Fibroblast of skin of right quadriceps (primary cell): Measurements from ENCODE around the gene PIGQ.
A peak's percentile ranks its signal among the peaks of the same experiment; 100 is the strongest.

ENCODE experiments used
- DNase-seq: peaks from one replicate; pipeline ENCODE4 v3.0.0-alpha.2; 2013

The PIGQ gene

DNA sequence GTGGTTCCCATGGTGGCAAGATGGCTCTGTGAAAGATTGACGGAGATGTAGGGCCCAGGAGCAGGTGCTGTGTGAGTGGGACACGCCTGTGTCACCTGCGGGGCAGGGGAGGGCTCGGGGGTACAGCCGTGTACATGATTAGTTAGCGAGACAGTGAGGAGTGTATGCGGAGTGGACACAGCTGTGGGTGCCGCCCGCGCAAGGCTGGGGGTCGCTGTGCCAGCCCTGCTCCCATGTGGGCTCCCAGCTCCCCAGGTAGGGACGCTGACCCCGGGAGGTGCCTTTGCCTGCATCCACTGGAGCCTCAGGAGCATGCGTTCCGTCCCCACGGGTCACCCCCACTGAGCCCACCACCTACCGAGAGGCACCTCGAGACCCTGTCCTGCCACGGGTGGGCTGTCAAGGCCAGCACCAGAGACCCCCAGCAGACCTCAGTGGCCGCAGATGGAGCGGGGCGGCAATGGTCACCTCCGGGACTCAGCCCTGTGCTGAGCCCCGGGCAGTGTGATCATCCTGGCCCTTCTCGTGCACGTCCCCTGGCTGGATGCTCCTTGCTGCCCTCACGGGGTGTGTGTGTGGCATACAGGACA lies 34.8 kb upstream of the PIGQ start:
- no peak for DNase-seq

- DNase-seq = peak; percentile 20
These were observed 34.0 kb upstream of the PIGQ start for GRCh38 chr16:535446-536405.

DNA sequence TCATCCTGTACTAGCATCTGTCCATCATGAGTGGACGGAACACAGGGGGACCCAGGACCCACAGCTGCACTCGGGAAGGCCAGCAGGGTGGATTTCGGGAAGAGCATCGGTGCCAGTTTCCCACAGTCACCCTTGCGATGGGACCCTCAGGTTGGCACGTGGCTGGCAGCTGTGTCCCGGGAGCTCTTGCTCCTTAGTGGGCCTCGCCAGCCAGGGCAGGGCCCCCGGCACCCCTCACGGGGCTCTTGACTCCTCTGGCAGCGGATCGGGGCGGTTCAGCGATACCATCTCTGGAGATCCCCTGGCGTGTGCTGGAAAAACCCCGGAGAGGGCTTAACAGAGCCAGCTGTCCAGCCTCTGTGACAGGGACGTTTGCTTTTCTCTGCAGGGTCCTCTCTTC lies 33.0 kb upstream of the PIGQ start:
- DNase-seq = no peak

DNA sequence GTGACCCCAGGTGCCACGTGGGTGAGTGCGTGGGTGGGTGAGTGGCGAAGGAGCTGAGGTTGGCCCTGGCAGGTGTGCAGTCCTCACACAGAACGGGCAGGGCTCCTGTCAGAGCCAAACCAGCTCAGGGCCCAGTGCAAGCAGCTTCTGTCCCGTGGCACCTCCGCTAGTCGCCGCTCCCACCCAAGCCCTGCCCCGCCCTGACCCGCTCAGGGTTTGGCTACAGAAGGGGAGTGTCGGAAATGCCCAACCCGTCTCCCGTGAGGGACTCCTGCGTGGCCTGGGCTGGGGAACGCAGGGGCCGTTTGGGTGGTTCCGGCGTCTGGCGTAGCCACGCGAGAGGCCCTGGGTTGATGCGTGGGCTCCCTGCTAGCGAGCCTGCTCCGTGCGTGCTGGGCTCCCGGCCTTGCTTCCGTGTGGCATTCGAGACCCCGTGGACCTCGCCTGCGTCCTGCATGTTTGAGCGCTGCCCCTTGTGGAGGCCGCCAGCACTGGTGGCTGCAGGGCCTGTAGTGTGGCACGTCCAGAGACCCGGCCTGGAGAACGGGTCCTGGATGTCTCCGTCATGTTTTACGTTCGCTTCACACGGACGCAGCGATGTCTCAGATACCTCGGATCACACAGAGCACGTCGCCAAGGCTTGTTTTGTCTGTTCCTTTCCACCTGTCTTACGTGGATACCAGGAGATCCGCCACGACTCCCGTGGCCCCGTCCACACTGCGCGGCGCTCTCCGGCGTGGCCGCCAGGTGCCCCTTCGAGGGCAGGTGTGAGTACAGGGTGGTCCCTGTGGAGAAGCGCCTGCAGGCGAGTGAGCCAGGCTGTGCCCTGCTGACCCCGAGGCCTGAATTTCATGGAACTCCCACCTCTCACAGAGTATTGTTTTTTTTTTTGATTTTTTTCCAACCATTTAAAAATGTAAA lies 32.1 kb upstream of the PIGQ start:
- DNase-seq = no peak

DNA sequence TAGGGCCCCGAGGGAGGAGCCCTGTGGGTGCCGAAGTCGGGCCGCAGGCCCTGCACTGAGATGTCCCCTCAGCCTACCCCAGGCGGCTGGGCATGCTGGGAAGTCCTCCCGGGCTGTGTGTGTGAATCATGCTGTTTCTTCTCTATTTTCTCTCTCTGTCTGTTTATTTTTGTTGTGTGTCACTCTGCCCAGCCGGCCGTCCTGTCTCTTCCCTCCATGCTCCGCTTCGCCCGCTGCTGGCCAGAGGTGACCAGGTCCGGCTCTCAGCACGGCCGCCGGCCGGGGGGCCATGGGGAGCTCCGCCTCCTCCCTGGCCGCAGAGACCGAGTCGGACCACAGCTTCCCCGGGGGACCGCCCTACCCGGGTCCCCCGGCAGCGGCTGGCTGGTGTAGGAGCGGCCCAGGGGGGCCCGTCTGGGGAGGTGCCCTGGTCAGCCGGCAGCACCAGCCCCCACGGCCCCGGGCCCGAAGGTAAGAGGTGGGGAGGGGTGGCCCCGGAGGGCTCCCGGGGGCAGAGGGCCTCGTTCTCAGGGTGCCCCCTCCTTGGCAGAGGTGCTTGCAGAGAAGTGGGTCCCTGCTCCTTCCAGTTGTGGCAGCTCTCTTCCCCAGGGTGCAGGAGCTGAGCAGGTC lies 29.8 kb upstream of the PIGQ start:
- DNase-seq = no peak

DNA sequence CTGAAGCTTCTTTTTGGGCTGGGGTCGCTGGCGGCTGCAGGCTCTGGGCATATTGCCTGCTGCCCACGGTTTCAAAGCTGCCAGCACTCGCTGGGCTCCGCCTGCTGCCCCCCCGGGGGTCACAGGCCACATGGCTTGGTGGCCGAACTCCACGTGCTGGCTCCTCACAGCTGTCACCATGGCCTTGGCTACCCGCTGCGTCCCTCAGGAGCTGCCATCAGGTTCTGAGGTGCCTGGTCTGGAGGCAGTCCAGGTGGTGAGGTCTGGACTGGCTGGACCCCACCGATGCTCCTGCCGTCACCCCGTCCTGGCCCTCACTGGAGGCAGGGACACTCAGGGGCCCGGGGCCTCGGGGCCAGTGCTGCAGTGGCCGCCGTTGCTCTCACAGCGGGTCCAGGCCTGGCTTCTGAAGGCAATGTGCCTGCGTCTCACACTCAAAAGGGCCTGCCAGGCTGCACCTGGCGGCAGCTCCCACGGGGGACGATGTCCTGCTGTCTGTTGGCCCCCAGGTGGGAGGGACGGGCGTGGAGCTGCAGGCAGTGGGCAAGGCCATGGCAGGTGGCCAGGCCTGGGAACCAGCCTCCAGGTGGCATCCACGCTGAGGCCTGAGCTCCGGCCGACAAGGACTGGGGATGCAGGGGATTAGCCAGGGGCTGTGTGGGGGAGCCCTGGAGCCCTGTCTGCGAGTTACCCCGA lies 29.0 kb upstream of the PIGQ start:
- no peak for DNase-seq

- DNase-seq = no peak
These were observed 26.2 kb upstream of the PIGQ start for GRCh38 chr16:543301-544164.

DNA sequence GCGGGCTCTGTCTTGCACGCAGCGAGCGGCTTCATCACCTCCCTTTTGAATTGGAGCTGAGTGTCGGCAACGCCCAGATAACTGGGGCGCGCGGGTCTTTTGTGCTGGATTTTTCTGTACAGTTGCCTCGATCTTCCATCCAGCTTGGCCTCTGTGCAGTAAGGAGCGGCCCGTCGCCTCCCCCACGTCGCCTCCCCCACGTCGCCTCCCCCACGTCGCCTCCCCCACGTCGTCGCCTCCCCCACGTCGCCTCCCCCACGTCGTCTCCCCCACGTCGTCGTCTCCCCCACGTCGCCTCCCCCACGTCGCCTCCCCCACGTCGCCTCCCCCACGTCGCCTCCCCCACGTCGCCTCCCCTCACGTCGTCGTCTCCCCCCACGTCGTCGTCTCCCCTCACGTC lies 25.3 kb upstream of the PIGQ start:
- no peak for DNase-seq

GRCh38 chr16:546909-547770 lies 22.6 kb upstream of the PIGQ start:
- peak; percentile 22 for DNase-seq

- no peak for DNase-seq
These were observed 21.2 kb upstream of the PIGQ start for GRCh38 chr16:548586-548985.

GRCh38 chr16:549544-550263 lies 20.1 kb upstream of the PIGQ start:
- DNase-seq = no peak

GRCh38 chr16:551210-551609 lies 18.6 kb upstream of the PIGQ start:
- DNase-seq = no peak

DNA sequence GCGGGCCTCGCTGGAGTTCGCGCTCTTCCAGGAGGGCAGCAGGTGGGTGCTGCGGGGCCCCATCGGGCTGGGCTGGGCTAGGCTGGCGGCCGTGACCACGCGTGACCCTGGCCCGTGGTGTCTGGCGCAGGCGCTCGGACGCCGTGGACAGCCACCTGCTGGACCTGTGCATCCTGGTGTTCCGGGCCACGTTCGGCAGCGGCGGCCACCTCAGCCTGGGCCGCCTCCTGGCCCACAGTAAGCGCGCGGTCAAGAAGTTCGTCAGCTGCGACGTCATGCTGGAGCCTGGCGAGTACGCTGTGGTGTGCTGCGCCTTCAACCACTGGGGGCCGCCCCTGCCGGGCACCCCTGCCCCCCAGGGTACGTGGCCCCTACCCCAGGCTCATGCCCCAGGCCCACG lies 17.6 kb upstream of the PIGQ start:
- DNase-seq = no peak

DNA sequence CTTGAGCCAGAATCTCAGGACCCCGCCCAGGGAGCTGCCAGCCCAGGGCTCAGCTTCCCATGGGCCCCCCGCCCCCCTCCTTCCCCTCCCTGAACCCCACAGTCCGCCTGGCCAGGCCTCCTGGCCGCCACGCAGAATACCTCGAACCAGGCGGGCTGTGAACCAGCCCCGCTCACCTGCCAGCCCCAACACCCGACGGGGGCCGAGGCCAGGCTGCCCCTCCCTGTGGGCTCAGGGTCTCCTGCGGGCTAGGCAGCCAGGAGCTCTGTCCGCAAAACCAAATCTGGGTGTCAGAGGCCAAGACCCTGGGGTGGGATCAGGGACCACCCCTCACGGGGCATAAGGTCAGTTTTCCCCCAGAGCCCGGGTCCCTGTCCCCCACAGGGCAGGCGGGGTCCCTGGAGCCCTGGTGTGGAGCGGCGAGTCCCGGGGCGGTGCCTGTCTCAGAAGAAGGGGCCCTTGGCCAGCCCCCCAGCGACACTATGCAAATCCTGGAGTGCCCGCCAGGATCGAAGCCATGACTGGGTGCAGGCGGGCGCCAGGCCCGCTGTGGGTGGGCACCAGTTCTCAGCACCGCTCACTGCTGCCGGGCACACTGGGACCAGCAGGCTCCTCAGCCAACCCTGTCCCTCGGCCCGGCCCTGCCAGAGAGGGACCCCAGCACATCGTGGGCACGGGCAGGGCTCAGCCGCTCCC lies 16.0 kb upstream of the PIGQ start:
- DNase-seq = no peak

DNA sequence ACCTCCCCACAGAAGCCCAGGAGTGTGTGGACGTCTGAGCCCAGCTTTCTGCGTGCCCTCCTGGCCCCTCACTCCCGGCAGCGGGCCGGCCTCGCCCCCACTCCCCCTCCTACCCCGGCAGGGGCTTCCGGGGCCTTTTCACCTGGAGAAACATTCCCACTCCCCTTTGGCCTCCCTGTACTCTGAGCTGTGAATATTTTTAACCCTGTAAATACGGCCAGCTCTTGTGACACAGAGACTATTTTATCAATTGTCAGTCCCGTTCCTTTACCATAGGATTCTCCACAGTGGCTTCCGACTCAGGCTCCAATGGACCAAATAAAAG lies 15.5 kb upstream of the PIGQ start:
- no peak for DNase-seq

- no peak for DNase-seq
These were observed 15.0 kb upstream of the PIGQ start for GRCh38 chr16:554640-555365.

DNA sequence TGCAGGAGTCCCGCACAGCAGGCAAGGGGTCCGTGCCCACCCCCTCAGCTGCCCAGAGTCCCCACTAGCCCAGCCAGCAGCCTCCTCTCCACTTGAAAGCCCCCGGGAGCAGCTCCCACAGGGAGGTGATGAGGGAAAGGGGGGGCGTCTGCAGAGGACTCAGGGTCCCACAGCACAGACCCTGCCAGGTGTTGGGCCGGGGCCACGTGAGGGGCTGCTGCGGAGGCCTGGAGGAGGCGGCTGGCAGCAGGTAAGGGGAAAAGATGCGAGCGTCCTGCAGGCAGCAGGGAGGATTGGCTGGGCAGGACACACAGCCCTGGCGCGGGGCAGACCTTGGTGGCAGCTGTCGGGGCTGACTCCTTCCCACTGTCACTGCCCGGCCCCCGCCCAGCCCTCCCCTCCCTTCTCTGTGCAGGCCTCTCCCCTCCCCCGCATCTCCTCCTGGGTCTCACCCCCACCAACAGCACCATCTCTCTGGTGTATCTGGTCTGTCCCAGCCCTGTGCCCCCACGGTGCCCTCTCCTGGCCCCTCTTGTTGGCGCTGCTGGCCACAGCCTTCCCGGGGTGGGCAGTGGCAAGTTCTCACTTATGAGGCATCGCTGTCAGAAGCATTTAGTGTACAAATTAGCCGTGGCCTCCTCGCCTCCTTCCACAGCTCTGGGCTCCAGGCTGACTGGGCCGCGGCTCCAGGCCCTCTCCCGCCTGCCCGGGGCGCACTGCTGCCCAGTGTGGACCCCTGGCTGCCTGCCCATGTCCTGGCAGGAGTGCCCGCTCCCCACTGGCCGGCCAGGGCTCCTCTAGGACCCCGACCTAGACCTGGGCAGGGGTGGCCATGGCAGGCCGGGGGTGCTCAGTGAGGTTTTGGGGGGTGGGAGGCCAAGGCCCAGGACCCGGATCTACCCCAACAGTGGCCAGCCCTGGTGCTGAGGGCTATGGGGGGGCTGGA lies 14.0 kb upstream of the PIGQ start:
- no peak for DNase-seq
